Liver (tissue), 9 donors: ENCODE measurements around the gene TRIOBP. TPM values are rescaled to one million over a fixed set of nuclear protein-coding genes. Genes with fewer than 3 reads are reported as not detected.

Source experiments
- DNase-seq: peaks from one replicate; pipeline ENCODE4 v3.0.0-alpha.2; 2017; ENCODE audit warnings: low spot score
- H3K27ac ChIP-seq, 2 donors: one replicate each; pipeline ENCODE4 v1.7.0; 2013; ENCODE audit warnings: inconsistent platforms in 2 of 2, low read length in 2 of 2, control low read depth in 1 of 2, low read depth in 1 of 2, mild to moderate bottlenecking in 1 of 2
- H3K27me3 ChIP-seq, 4 donors: one replicate each; pipeline versions ENCODE4 v1.6.1 to v1.7.0; 2013; ENCODE audit warnings: low read length in 3 of 4, inconsistent platforms in 1 of 4, mild to moderate bottlenecking in 1 of 4, moderate library complexity in 1 of 4; ENCODE audit not compliant: control insufficient read depth in 4 of 4, insufficient read depth in 4 of 4
- H3K36me3 ChIP-seq, 4 donors: one replicate each; pipeline versions ENCODE4 v1.6.1 to v1.7.0; 2013; ENCODE audit warnings: low read length in 3 of 4, mild to moderate bottlenecking in 3 of 4, low read depth in 1 of 4, moderate library complexity in 1 of 4; ENCODE audit not compliant: control insufficient read depth in 4 of 4, insufficient read depth in 3 of 4
- H3K4me1 ChIP-seq, 4 donors: one replicate each; pipeline versions ENCODE4 v1.6.1 to v1.7.0; 2013; ENCODE audit warnings: low read length in 3 of 4, mild to moderate bottlenecking in 3 of 4, moderate library complexity in 1 of 4; ENCODE audit not compliant: control insufficient read depth in 4 of 4, insufficient read depth in 4 of 4
- H3K4me3 ChIP-seq, 3 donors: one replicate each; pipeline versions ENCODE4 v1.6.1 to v1.7.0; 2013; ENCODE audit warnings: low read length in 3 of 3, control low read depth in 1 of 3, low read depth in 1 of 3, mild to moderate bottlenecking in 1 of 3
- H3K9ac ChIP-seq, 2 donors: one replicate each; pipeline ENCODE4 v1.7.0; 2013; ENCODE audit warnings: low read length in 2 of 2, mild to moderate bottlenecking in 2 of 2, moderate library complexity in 2 of 2, control low read depth in 1 of 2, low read depth in 1 of 2
- H3K9me3 ChIP-seq, 4 donors: one replicate each; pipeline versions ENCODE4 v1.6.1 to v1.7.0; 2013; ENCODE audit warnings: low read length in 3 of 4; ENCODE audit not compliant: control insufficient read depth in 4 of 4
- CTCF ChIP-seq: fragments of 150-350 bp; IDR thresholded peaks from 2 replicates; pipeline ENCODE4 v1.5.1; 2017; ENCODE audit warnings: improper control_type of control experiment, low read depth, low read length; ENCODE audit not compliant: missing input control
- EGR1 ChIP-seq, 2 donors: IDR thresholded peaks; 2 replicates each; pipeline ENCODE4 v1.6.1; 2016 to 2018; ENCODE audit warnings: antibody characterized with exemption in 2 of 2, low read depth in 2 of 2
- FOXA1 ChIP-seq: IDR thresholded peaks from 2 replicates; pipeline ENCODE4 v1.6.1; 2016; ENCODE audit warnings: antibody characterized with exemption
- FOXA2 ChIP-seq: IDR thresholded peaks from 2 replicates; pipeline ENCODE4 v1.6.1; 2016; ENCODE audit warnings: antibody characterized with exemption
- GABPA ChIP-seq, 2 donors: IDR thresholded peaks in 1 of 2; conservative IDR thresholded peaks in 1 of 2; 2 replicates each; pipeline ENCODE4 v1.6.1; 2016; ENCODE audit warnings: antibody characterized with exemption in 2 of 2, mild to moderate bottlenecking in 1 of 2, moderate library complexity in 1 of 2
- HNF4A ChIP-seq, 2 donors: conservative IDR thresholded peaks; 2 replicates each; pipeline ENCODE4 v1.6.1; 2016; ENCODE audit warnings: antibody characterized with exemption in 2 of 2, mild to moderate bottlenecking in 2 of 2
- HNF4G ChIP-seq: IDR thresholded peaks from 2 replicates; pipeline ENCODE4 v1.6.1; 2016; ENCODE audit warnings: antibody characterized with exemption
- JUND ChIP-seq, 2 donors: IDR thresholded peaks; 2 replicates each; pipeline ENCODE4 v1.6.1; 2016; ENCODE audit warnings: antibody characterized with exemption in 2 of 2
- MAX ChIP-seq: IDR thresholded peaks from 2 replicates; pipeline ENCODE4 v1.6.1; 2016; ENCODE audit warnings: antibody characterized with exemption
- NR2F2 ChIP-seq: IDR thresholded peaks from 2 replicates; pipeline ENCODE4 v1.6.1; 2016; ENCODE audit warnings: antibody characterized with exemption
- RAD21 ChIP-seq, 2 donors: IDR thresholded peaks; 2 replicates each; pipeline ENCODE4 v1.6.1; 2016; ENCODE audit warnings: antibody characterized with exemption in 2 of 2, mild to moderate bottlenecking in 2 of 2
- REST ChIP-seq: IDR thresholded peaks from 2 replicates; pipeline ENCODE4 v1.6.1; 2016; ENCODE audit warnings: antibody characterized with exemption, mild to moderate bottlenecking
- RXRA ChIP-seq, 2 donors: IDR thresholded peaks; 2 replicates each; pipeline ENCODE4 v1.6.1; 2017 to 2018; ENCODE audit warnings: antibody characterized with exemption in 2 of 2, mild to moderate bottlenecking in 1 of 2
- SP1 ChIP-seq: IDR thresholded peaks from 2 replicates; pipeline ENCODE4 v1.6.1; 2018; ENCODE audit warnings: antibody characterized with exemption, mild to moderate bottlenecking
- YY1 ChIP-seq: IDR thresholded peaks from 2 replicates; pipeline ENCODE4 v1.6.1; 2016; ENCODE audit warnings: antibody characterized with exemption, mild to moderate bottlenecking
- WGBS: extraction: QIAGEN DNeasy Blood & Tissue Kit; methylation state at CpG from one replicate; pipeline ENCODE4 v1.1.7; 2013; 5-methylcytosine and 5-hydroxymethylcytosine counted together
- polyA plus RNA-seq, 2 donors: library from polyadenylated mRNA; stranded (reverse) in 1 of 2; unstranded in 1 of 2; fragments of 200-250 nt in 1 of 2; fragments of >200 nt in 1 of 2; fragmentation: Nextera tagmentation in 1 of 2; extraction: Ambion mirVana in 1 of 2; gene quantifications; one replicate each; pipeline versions ENCODE4 v1.2.1 to v1.2.3, GENCODE V29; 2013 to 2015
- total RNA-seq, 2 donors: library from RNA; depleted of rRNA; stranded (reverse); fragments of >200 nt; gene quantifications; one replicate each; pipeline ENCODE4 v1.2.3, GENCODE V29; 2014
- TF ChIP-seq, protein P1 (sequence below): IDR thresholded peaks from 2 replicates; pipeline ENCODE4 v1.6.1; 2016; ENCODE audit warnings: antibody characterized with exemption
- TF ChIP-seq, protein P2 (sequence below): IDR thresholded peaks from 2 replicates; pipeline ENCODE4 v1.6.1; 2016; ENCODE audit warnings: antibody characterized with exemption
- donor health status: healthy.
- donor health status: healthy.
- donor health status: healthy.
- donor health status: healthy.
- donor health status: healthy.

Gene TRIOBP
- total and polyA plus RNA-seq, 4 donors = 4.8 to 41.1 (median 21.6) TPM

DNA sequence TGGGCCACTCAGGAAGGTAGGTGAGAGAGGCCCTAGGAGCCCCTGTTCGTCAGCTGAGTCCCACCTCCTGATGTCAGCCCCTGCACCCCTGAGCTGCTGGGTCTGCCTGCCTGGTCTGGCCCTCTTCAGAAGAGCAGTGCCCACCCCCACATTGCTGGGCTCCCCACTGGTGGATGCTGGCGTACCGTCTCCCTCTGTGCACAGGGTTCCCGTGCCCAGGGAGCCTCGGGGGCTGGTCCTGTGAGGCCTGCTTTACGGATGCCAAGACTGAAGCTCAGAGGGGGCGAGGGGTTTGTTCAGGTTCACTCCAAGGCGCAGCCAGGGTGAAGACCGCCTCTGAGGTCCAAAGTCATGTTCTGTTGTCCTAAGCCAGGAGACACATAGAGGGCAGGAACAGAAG lies 66.2 kb downstream of the TRIOBP start:
- Histone ChIP-seq H3K9ac (no peak overlapping the region), H3K4me1 (peaks cover 3 to 39% (median 27%) of the 10 kb centered on the region in 4 donors), H3K27me3 (no peaks in the 10 kb centered on the region), H3K27ac (no peak overlapping the region), H3K36me3 (peaks cover 2 to 12% (median 6%) of the 10 kb centered on the region in 4 donors), H3K9me3 (no peaks in the 10 kb centered on the region), H3K4me3 (no peak overlapping the region)
- WGBS = 97% methylated on average over 9 of the region's 9 CpGs
- TF ChIP-seq JUND (IDR thresholded peaks at IDR 0.05) (no peak), EGR1 (IDR thresholded peaks at IDR 0.05; ENCODE audit: low read depth in 2 of 2) (no peak), HNF4G (no peak), FOXA1 (no peak), RXRA (IDR thresholded peaks at IDR 0.05) (no peak), GABPA (IDR thresholded peaks at IDR 0.05 in 1 of 2, conservative IDR thresholded peaks at IDR 0.05 in 1 of 2) (no peak), MAX (no peak), REST (no peak), YY1 (no peak), HNF4A (conservative IDR thresholded peaks at IDR 0.05) (no peak), NR2F2 (no peak), RAD21 (IDR thresholded peaks at IDR 0.05) (no peak), FOXA2 (no peak), CTCF (no peak)
- TF ChIP-seq, protein P1, sequence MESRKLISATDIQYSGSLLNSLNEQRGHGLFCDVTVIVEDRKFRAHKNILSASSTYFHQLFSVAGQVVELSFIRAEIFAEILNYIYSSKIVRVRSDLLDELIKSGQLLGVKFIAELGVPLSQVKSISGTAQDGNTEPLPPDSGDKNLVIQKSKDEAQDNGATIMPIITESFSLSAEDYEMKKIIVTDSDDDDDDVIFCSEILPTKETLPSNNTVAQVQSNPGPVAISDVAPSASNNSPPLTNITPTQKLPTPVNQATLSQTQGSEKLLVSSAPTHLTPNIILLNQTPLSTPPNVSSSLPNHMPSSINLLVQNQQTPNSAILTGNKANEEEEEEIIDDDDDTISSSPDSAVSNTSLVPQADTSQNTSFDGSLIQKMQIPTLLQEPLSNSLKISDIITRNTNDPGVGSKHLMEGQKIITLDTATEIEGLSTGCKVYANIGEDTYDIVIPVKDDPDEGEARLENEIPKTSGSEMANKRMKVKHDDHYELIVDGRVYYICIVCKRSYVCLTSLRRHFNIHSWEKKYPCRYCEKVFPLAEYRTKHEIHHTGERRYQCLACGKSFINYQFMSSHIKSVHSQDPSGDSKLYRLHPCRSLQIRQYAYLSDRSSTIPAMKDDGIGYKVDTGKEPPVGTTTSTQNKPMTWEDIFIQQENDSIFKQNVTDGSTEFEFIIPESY = no peak
- DNase-seq = no peak

GRCh38 chr22:37763652-37764051 lies 66.8 kb downstream of the TRIOBP start:
- H3K4me1 ChIP-seq = peaks cover 1 to 35% (median 21%) of the 10 kb centered on the region in 4 donors
- WGBS = 96% methylated on average over 16 of the region's 16 CpGs
- no peak for DNase-seq
- H3K27ac ChIP-seq = no peak overlapping the region
- TF ChIP-seq FOXA1 (no peak), SP1 (no peak), HNF4A (conservative IDR thresholded peaks at IDR 0.05) (no peak), NR2F2 (no peak), EGR1 (IDR thresholded peaks at IDR 0.05; ENCODE audit: low read depth in 2 of 2) (no peak), CTCF (no peak), FOXA2 (no peak)
- TF ChIP-seq, protein P2, sequence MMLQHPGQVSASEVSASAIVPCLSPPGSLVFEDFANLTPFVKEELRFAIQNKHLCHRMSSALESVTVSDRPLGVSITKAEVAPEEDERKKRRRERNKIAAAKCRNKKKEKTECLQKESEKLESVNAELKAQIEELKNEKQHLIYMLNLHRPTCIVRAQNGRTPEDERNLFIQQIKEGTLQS = no peak
- H3K9me3 ChIP-seq = no peaks in the 10 kb centered on the region
- H3K36me3 ChIP-seq = peaks cover 2 to 13% (median 8%) of the 10 kb centered on the region in 4 donors
- H3K9ac ChIP-seq = no peak overlapping the region
- H3K27me3 ChIP-seq = no peaks in the 10 kb centered on the region
- H3K4me3 ChIP-seq = no peak overlapping the region
